Measurements from ENCODE around the gene LTO1. TPM values are rescaled to one million over a fixed set of nuclear protein-coding genes. Genes with fewer than 3 reads are reported as not detected.

The LTO1 gene
- total RNA-seq, 4 donors from 2014 or later, result 13.3 to 35.2 (median 22.8) TPM

GRCh38 chr11:69683764-69684333, 8.7 kb upstream of the LTO1 start:
- no peak for TF ChIP-seq CTCF (IDR thresholded peaks at IDR 0.05; ENCODE audit: low read depth)

- TF ChIP-seq CTCF (IDR thresholded peaks at IDR 0.05; ENCODE audit: low read depth), result no peak
Measured at GRCh38 chr11:69682681-69683326, 7.7 kb upstream of the LTO1 start.

GRCh38 chr11:69682221-69682620, 7.1 kb upstream of the LTO1 start:
- TF ChIP-seq CTCF (IDR thresholded peaks at IDR 0.05; ENCODE audit: low read depth), result no peak

GRCh38 chr11:69680688-69681087, 5.5 kb upstream of the LTO1 start:
- TF ChIP-seq CTCF (IDR thresholded peaks at IDR 0.05; ENCODE audit: low read depth), result no peak

- no peak for TF ChIP-seq CTCF (IDR thresholded peaks at IDR 0.05; ENCODE audit: low read depth)
Measured at GRCh38 chr11:69677749-69678148, 2.6 kb upstream of the LTO1 start.

- TF ChIP-seq CTCF (IDR thresholded peaks at IDR 0.05; ENCODE audit: low read depth), result no peak
Measured at GRCh38 chr11:69674267-69674885, 777 bp downstream of the LTO1 start.

- no peak for TF ChIP-seq CTCF (IDR thresholded peaks at IDR 0.05; ENCODE audit: low read depth)
Measured at GRCh38 chr11:69671734-69672465, 3.3 kb downstream of the LTO1 start.
